OCI-LY1 (cell line): ENCODE data around the gene PDE3A.

Experiments
- H2AFZ ChIP-seq: fragments of 200-600 bp; sonication (generic), shearing (Covaris generic); 2 replicates; pipeline ENCODE4 v1.6.0; 2014; ENCODE audit warnings: antibody characterized with exemption, mild to moderate bottlenecking, low read length
- H3F3A ChIP-seq: fragments of 200-600 bp; sonication (generic), shearing (Covaris generic); 2 replicates; pipeline ENCODE4 v1.6.0; 2014; ENCODE audit warnings: mild to moderate bottlenecking, antibody characterized with exemption, low read length, moderate library complexity; ENCODE audit not compliant: insufficient read depth
- H3K27ac ChIP-seq: fragments of 200-600 bp; sonication (generic); 2 replicates; pipeline ENCODE4 v1.5.1; 2014; ENCODE audit warnings: low read length, mixed run types, mild to moderate bottlenecking, low read depth; ENCODE audit not compliant: poor library complexity, severe bottlenecking
- H3K27me3 ChIP-seq: fragments of 200-600 bp; sonication (generic); 2 replicates; pipeline ENCODE4 v1.6.0; 2014; ENCODE audit warnings: antibody characterized with exemption, mild to moderate bottlenecking, low read length, moderate library complexity; ENCODE audit not compliant: insufficient read depth
- H3K36me3 ChIP-seq: fragments of 200-600 bp; sonication (generic); 2 replicates; pipeline ENCODE4 v1.6.1; 2014; ENCODE audit warnings: mild to moderate bottlenecking, antibody characterized with exemption, low read length, moderate library complexity, mixed read lengths; ENCODE audit not compliant: insufficient read depth
- H3K4me1 ChIP-seq: fragments of 200-600 bp; sonication (generic); 2 replicates; pipeline ENCODE4 v1.5.1; 2014; ENCODE audit warnings: mild to moderate bottlenecking, low read length, moderate library complexity; ENCODE audit not compliant: insufficient read depth, severe bottlenecking
- H3K4me2 ChIP-seq: fragments of 200-600 bp; sonication (generic), shearing (Covaris generic); 2 replicates; pipeline ENCODE4 v1.6.1; 2014; ENCODE audit warnings: low read length
- H3K4me3 ChIP-seq: fragments of 200-600 bp; sonication (generic); 2 replicates; pipeline ENCODE4 v1.5.1; 2014; ENCODE audit warnings: low read length, low read depth, mild to moderate bottlenecking, mixed read lengths; ENCODE audit not compliant: poor library complexity, severe bottlenecking
- H3K79me2 ChIP-seq: fragments of 200-600 bp; shearing (Covaris generic); 2 replicates; pipeline ENCODE4 v1.6.1; 2016; ENCODE audit warnings: mixed run types, low read length, mixed read lengths; ENCODE audit not compliant: insufficient read depth
- H3K9ac ChIP-seq: fragments of 200-600 bp; sonication (generic), shearing (Covaris generic); 2 replicates; pipeline ENCODE4 v1.6.1; 2014; ENCODE audit warnings: mild to moderate bottlenecking, low read length, mixed read lengths
- H3K9me2 ChIP-seq: fragments of 200-600 bp; sonication (generic), shearing (Covaris generic); 2 replicates; pipeline ENCODE4 v1.6.1; 2014; ENCODE audit warnings: low read depth, mild to moderate bottlenecking, low read length, mixed read lengths
- H3K9me3 ChIP-seq: fragments of 200-600 bp; shearing (Covaris generic); 2 replicates; pipeline ENCODE4 v1.6.1; 2014; ENCODE audit warnings: low read length, mixed read lengths
- H4K20me1 ChIP-seq: fragments of 200-600 bp; sonication (generic), shearing (Covaris generic); 2 replicates; pipeline ENCODE4 v1.6.0; 2016; ENCODE audit warnings: mild to moderate bottlenecking, low read length; ENCODE audit not compliant: insufficient read depth
- CTCF ChIP-seq: fragments of 200-600 bp; sonication (generic), shearing (Covaris generic); IDR thresholded peaks from 2 replicates; pipeline ENCODE4 v1.5.1; 2017; ENCODE audit warnings: mild to moderate bottlenecking, antibody characterized with exemption, low read length, moderate library complexity, mixed read lengths
- EZH2 ChIP-seq: fragments of 200-600 bp; sonication (generic), shearing (Covaris generic); IDR thresholded peaks from 2 replicates; pipeline ENCODE4 v1.8.0; 2017; ENCODE audit warnings: borderline replicate concordance, mixed run types, mild to moderate bottlenecking, antibody characterized with exemption, low read length, moderate library complexity, mixed read lengths

Gene PDE3A

DNA sequence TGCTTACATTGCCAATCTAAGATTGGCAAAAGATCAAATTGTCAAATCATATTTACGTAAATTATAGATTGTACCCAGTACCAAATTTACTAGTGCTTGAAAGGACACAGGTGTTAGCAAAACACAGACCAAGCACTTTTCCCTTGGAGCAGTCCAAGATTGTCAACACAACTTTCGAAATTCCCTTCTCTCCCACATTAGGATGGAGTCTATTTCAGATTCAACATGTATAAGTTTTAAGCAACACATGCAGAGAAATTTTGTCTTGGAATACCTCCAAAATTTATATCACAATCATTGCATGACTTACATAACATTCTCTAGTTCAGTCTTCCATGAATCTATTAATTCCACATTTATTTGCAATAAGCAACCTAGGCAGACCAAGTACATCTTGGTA is 251.9 kb downstream of the PDE3A start:
- no peak overlapping the region for H3K27ac ChIP-seq
- no peak for TF ChIP-seq EZH2
- TF ChIP-seq CTCF, result no peak

DNA sequence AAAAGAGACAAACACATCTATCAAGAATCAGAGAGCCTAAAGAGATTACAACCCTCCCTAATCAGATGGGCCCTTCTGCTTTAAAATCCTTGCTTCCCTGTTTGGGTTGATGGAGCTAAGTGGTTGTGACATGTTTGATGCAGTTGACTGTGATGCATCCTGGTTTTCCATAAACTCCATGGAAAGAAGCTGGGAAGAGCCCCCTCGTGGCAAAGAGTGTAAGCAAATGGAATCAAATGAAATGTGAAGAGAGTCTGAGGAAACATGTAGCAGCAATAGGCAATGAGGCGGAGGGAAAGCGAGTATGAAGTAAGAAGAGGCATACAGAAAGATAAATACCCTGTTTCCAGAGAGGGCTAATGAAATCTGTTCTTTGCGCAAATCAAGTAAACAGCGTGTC is 256.4 kb downstream of the PDE3A start:
- no peaks in the 10 kb centered on the region for H3K36me3 ChIP-seq
- H3K4me3 ChIP-seq, result no peak overlapping the region
- no peak overlapping the region for H3K27ac ChIP-seq
- no peak overlapping the region for H3K4me2 ChIP-seq
- H3K4me1 ChIP-seq, result no peaks in the 10 kb centered on the region
- no peaks in the 10 kb centered on the region for H3F3A ChIP-seq
- no peaks in the 10 kb centered on the region for H3K9me3 ChIP-seq
- no peak overlapping the region for H3K9ac ChIP-seq
- no peaks in the 10 kb centered on the region for H3K9me2 ChIP-seq
- TF ChIP-seq EZH2, result no peak
- no peak for TF ChIP-seq CTCF
- no peak overlapping the region for H2AFZ ChIP-seq
- H3K79me2 ChIP-seq, result no peaks in the 10 kb centered on the region
- H3K27me3 ChIP-seq, result no peaks in the 10 kb centered on the region
- H4K20me1 ChIP-seq, result no peaks in the 10 kb centered on the region

More for the DNA sequence above, 251.9 kb downstream of the PDE3A start:
- Histone ChIP-seq H4K20me1 (no peaks in the 10 kb centered on the region), H3K9ac (no peak overlapping the region), H3K36me3 (no peaks in the 10 kb centered on the region), H3K4me1 (no peaks in the 10 kb centered on the region), H3F3A (no peaks in the 10 kb centered on the region), H3K4me2 (no peak overlapping the region), H3K9me3 (no peaks in the 10 kb centered on the region), H2AFZ (no peak overlapping the region), H3K9me2 (no peaks in the 10 kb centered on the region), H3K79me2 (no peaks in the 10 kb centered on the region), H3K4me3 (no peak overlapping the region), H3K27me3 (no peaks in the 10 kb centered on the region)

DNA sequence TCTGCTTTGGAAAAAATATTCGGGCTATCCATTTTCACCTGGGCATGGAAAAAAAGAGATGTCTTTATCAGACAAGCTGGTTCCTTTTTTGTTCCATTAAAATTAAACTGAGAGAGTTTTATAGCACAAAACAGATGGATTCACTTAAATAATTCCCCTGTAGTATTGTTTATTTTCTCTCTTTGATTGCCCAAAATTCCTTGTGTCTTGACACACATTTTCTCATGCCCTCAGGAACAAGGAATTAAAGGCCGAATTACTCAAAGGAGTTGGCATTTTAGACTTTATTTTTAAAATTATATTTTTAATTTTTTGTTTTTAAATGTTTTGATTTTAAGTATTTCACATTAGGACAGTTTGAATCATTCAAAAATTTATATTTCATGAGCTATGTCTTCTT is 257.2 kb downstream of the PDE3A start:
- Histone ChIP-seq H3K4me1 (no peaks in the 10 kb centered on the region), H3K27ac (no peak overlapping the region), H3K27me3 (no peaks in the 10 kb centered on the region), H3K36me3 (no peaks in the 10 kb centered on the region), H2AFZ (no peak overlapping the region), H3K79me2 (no peaks in the 10 kb centered on the region), H3F3A (no peaks in the 10 kb centered on the region), H3K4me3 (no peak overlapping the region), H3K4me2 (no peak overlapping the region), H4K20me1 (no peaks in the 10 kb centered on the region), H3K9me2 (no peaks in the 10 kb centered on the region), H3K9me3 (no peaks in the 10 kb centered on the region), H3K9ac (no peak overlapping the region)
- TF ChIP-seq CTCF (no peak), EZH2 (no peak)
